GM19395 (cell line): ENCODE results near the gene TANC2.

ENCODE experiments used
- ATAC-seq: cut with Tn5 transposase; IDR thresholded peaks from one replicate; pipeline ENCODE4 v1.9.1; 2021; ENCODE audit warnings: mild to moderate bottlenecking, moderate library complexity; ENCODE audit not compliant: unreplicated experiment

Gene TANC2

DNA sequence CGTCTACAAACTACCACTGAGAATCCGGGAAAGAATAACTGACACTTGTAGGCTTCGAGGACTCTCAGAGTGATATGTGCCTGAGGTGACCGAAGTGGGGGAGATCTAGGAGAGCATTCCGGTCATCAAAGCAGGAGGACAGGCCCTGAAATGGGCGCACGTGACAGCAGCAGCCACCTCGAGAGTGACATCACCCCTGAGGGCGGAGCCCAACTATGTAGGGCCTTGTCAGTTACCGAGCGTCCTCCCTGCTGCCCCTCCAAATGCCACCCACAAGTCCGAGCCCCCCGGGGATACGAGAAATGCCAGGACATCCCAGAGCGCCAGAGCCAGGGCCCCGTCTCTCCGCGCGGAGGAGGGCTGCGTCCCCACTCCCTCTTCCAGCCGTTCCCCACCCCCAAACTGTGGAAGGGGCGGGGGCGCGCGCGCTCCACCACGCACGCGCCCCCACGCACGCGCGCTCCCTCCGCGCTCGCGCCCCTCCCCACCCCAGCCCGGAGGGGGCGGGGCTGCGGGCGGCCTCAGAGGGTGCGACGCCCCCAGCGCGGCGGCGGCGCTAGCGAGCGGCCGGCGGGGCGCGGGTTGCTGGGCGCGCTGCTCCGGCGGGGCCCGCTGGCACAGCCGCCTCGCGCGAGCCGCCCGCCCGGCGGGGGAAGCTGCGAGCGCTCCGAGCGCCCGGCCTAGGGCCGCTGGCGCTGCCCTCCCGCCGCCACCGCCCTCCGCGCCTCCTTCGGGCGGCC lies at the start of gene TANC2:
TANC2 (plus strand) TSS at position 550 of the 740 bp plus-strand sequence. CDS start 43,325 bp downstream, outside the sequence.
- peak; percentile 55 for ATAC-seq

DNA sequence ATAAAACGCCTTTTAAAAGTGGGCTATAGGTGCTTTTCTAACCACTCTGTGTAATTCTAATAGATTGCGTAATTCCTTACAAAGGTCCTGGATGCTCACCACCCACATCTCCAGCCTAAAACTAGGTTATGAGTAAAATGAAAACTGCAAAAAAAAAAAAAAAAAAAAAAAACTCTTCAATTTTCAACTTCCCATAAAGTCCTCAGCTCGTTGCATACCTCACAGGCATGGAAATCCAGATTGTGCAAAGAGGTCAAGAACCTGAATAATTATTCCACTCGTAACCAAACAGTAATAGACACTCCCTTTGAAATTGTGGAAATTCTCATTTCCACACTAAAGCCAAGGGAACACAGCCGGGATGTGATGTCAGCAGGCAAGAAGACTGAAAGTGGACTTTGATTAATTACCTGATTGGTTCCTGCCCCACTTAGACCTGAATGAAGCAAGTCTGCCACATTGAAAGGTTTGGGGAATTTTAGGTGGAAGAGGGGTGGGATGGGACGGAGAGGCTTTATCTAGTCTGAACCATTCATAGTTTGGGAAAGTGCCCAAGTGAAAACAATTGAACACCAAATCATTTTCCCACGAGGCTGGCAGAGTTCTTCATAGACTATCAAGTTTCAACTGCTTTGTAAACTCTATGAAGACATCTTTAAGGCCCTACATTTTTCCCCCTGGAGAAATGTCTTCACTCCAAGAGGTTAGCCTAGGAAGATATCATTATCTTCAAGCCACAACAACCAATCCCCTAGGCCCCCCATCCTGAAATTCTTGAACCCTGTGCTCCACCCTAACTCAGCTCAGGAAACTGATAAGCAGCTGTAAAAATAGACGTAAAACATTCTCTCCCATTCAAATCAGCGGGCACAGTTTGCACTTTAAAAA lies 49.1 kb upstream of the TANC2 start:
- no peak for ATAC-seq

DNA sequence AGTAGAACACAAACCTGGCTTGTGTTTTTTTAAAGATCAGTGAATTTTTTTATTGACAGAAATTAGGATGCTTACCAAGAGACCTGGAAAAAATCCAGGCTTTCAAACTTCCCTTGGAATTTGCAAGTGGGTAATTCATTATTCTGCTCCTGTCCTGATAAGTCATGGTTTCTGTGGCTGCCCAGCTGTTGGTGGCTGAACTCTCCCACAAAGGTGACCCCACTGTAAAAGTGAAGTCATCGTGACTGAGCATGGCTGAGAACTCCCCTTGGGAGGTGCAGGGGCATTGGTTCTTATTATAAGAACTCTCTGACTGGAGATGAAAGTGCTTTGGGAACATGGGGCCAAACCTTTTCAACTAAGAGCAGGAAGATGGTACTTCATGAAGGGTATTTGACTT lies 46.6 kb upstream of the TANC2 start:
- ATAC-seq = no peak

DNA sequence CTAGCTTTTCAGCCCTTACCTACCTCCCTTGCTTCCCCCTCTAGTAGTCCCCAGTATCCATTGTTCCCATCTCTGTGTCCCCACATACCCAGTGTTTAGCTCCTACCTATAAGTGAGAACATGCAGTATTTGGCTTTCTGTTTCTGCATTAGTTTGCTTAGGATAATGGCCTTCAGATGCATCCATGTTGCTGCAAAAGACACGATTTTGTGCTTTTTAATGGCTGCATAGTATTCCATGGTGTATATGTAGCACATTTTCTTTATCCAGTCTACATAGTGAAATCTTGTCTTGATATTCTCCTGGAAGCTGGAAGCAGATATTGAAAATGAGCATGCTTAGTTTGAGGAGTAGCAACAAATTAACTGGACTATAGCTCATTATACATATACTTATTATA lies 45.7 kb upstream of the TANC2 start:
- ATAC-seq = no peak

DNA sequence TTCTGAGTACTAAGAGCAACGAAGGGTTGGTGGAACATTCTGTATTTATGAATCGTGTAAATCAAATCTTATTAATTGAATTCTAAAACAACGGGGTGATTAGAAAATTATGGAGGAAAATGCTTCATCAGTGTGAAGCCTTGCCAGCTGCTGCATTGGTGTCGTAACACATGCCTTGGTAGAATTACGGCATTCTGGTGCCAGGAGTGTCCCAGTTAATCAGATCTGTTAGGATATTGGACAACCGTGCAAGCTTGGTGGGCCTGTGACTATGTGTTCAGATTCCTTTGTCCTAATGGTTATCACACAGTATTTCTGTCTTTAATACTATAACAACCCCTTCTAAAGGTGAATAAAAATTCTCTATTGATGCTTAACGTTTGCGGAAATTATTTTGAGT lies 44.2 kb upstream of the TANC2 start:
- ATAC-seq = no peak

DNA sequence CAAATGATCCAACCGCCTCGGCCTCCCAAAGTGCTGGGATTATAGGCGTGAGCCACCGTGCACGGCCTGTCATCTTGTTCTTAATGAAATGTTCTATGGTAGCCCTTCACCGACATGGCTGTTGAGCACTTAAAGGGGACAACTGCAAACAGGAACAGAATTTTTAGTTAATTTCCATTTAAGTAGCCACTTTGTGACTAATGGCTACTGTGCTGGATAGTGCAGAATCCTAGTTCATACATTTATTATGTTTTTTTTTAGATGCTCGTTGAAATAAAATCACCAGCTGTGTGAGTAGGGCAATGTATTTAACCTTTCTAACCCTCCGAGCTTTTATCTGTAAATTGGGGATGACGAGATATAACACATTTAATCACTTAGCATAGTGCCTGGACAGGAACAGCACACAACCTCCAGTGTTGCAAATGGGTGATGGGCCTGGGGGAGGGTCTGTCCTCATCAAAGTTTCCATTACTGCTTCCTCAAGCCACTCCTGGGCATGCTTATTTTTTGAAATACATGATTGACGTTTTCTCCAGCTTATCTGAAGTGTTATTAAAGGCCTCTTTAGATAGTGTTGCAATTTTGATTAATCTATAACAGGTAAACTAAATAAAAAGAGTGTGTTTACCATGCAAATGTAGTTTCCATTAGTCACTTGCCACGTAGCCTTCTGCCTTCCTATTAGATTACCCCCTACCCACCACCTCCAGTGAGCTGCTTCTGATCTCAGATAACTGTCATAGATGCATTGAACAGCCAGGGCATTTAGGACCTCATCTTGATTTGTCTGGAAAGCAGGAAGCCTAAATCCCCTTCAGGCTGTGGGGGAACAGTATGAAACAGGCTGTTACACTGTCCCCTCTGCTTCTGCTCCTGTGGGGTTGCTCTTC lies 42.5 kb upstream of the TANC2 start:
- ATAC-seq = no peak

DNA sequence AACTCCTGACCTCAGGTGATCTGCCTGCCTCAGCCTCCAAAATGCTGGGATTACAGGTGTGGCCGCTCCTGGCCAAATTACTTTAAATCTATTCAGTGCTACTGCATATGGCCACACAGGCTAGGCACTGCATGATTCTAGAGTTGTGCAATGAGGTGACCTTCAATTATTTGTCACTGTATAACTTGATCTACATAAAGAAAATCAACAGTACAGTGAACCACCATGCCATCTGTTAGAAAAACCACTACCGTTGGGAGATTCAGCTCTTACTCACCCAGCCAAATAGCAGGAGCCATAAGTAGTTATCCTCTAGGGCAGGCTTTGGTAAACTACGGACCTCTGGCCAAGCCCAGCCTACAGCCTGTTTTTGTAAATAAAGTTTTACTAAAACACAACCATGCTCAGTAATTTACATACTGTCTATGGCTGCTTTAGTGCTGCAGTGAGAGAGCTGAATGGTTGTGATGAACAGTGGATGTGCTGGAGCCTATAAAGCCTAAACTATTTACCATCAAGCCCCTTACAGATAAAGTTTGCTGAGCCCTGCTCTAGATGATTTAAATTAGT lies 40.7 kb upstream of the TANC2 start:
- no peak for ATAC-seq

DNA sequence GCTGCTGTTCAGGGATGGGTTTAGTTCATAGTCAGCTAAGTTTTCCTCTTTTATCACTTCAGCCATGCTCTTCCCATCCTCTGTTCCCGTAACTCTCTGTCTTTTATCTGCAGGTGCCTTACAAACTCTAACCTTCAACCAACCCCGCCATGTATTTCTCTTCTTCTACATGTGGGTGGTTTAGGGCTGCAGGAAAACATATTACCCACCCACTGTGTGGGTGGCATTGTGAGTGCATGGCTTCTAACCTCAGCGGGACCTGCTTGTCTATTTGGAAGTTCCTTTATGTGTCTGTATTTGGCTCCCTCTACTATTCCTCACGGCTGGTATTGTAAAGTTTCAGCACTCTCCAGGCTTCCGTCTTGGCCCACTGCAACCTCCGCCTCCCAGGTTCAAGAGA lies 39.0 kb upstream of the TANC2 start:
- ATAC-seq = no peak

DNA sequence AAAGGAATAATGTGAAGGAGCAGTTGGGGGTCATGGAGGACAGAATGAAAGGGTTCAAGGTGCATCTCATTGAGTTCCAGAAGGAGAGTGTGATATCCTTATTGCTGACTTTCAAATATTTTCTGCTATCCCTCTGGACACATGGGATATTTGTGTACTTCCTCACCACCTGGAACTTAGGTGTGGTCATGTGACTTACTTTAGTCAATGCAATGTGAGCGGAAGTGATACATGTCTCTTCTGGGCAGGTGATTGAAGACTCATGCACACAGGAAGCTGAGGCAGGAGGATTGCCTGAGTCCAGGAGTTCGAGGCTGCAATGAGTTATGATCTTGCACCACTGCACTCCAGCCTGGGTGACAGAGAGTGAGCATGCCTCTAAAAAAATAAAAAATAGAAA lies 36.7 kb upstream of the TANC2 start:
- no peak for ATAC-seq

DNA sequence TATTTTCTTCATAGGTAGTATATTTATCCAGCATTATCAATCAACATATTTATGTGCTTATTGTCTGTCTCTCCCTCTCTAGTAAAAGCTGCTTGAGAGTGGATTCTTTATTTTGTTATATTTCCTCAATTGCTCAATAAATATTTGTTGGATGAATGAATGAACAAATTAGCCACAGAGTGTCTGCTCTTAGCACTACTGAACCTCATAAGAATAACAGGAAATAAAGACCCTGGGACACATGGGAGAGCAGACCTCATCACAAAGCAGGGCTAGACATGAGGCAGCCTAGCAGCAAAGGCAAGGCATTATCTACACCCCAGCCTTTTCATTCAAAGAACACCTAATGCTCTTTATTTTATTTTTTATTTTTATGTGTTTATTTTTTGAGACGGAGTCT lies 34.9 kb upstream of the TANC2 start:
- no peak for ATAC-seq

DNA sequence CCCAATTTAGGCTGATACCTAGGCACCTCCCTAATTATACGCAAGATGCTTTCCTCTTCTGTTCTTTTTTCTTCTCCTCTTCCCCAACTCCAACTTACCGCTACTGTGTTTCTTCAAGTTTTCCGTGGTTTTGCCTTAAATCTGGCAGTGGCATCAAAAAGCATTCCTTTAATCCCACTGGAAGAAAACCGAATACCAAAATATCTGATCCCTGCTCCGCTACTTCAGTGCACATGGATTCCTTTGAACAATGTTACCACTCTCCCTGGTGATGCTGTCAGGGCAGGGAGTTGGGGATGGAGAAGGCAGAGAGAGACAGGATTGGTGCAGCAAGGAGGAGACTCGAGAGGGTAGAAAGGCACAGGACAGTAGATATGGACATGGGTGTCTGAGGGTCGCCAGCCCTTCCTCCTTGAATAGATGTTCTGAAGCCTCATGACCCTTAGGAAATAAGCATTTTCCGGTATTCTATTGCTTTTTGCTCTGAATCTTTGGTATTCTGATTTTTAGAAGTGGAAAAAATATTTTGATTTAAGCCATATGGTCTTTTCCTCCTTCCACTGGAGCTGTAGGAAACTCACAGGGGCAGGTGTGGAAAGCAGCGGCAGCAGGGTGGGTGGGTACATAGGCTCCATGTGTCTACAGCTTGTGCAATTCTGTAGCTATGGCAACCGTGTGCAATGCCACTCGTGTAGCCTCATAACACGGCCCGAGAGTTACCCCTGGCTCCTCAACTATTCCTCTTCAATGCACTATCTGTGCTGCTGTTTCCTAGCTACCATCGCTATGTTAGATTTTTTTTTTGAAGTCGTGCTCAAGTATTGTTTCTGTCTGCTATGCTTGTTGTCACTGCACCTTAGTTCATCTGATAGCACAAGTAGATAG lies 32.3 kb upstream of the TANC2 start:
- ATAC-seq = no peak

DNA sequence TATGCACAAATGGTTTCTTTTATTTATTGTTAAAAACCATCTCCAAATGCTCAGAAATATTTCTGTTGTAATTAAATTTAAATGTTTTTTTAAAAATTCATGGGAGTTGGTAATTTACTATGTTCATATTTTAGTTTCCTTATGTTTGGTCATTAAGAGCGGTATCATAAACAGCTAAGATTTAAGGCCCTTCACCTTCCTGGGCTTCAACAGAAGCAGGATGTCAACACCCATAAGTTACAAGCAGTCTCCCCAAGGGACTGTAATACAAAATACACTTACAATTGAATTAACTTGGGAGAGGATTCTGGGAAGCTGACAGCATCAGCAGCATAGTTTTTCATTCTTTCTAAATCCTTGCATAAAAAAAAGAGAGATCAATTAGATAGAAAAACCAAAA lies 30.9 kb upstream of the TANC2 start:
- no peak for ATAC-seq

DNA sequence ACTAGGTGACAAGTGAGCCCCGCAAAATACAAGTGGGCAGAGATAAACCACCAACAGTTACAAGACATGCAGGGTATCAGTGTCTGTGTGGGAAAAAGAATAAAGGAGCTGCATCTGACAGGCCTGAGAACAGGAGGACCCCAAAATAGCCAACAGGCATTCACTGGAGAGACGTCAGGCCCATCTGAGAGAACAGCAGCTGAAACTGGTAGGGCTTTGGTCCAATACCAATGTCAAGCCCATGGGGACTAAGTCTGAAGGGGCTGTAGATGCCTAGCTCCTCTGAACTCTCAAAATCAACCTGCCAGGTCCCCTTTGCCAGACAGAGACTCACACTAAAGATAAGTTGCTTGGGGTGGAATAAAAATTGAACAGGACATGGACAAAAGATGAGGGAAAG lies 30.5 kb upstream of the TANC2 start:
- ATAC-seq = no peak

DNA sequence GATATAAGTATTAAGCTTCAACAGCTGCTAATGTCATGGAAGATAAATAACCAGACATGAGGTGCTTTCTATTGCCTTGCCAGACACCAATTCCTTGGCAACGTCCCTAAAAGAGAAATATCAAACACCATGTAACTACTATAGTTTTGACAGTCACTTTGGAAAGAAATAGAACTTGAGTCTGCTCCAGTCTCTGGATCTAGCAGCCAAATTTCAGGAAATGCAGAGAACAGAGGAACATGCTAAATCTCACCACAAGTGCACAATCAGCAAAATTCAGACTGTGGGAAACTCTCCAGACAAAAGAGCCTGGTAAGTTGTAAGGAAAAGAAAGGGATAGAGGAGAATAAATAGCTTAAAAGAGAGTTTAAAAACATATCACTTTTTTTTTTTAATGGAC lies 28.4 kb upstream of the TANC2 start:
- no peak for ATAC-seq

DNA sequence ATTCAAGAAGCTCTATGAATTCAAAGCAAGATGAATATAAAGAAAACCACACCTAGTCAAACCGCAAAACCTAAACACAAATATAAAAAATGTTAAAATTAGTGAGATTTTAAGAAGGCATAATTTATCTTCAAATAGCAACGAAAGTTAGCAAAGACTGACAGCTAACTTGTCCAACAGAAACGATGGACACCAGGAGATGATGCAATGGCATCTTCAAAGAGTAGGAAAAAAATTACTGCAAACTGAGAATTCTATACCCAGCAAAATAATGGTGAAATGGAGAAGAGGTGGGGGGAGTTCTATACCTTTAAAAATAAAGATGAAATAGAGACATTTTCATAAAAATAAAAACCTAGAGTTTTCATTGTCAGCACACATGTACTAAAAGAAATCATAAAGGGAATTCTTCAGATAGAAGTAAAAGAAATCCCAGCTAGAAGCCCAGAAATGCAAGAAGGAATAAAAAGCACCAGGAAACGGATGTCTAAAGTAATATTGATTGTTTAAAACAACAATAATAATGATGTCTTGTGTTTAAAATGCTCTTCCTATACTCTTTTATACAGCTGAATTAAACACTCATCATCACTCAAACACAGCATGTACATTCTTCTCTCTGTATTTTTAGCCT lies 24.6 kb upstream of the TANC2 start:
- no peak for ATAC-seq

DNA sequence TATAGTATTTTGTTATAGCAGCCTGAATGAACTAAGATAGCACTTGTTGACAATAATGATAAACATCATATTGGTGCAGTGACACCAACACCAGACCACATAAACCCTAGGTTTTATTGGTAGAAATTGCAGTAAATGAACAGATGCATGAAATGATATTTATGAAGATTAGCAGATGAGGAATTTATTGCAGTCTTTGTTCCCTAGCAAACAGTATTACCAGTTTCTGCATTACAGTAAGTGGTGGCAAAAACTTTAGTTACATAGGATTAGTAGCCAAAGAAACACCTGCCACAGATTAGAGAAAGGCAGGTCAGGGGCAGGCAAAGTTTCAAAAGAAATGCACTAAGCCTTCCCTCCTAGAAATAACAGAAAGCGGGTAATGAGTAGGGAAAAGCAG lies 17.7 kb upstream of the TANC2 start:
- ATAC-seq = no peak

DNA sequence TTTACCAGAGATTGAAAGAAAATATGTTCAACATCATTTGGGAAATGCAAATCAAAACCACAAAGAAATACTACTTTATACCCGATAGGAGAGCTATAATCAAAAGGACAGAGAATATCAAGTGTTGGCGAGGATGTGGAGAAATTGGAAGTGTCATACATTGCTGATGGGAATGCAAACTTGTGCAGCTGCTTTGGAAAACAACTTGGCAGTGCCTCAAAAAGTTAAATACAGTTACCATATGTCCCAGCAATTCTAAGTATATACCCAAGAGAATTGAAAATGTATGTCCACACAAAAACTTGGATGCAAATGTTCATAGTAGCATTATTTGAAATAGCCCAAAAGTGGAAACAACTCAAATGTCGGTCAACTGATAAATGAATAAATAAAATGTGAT lies 17.0 kb upstream of the TANC2 start:
- no peak for ATAC-seq

DNA sequence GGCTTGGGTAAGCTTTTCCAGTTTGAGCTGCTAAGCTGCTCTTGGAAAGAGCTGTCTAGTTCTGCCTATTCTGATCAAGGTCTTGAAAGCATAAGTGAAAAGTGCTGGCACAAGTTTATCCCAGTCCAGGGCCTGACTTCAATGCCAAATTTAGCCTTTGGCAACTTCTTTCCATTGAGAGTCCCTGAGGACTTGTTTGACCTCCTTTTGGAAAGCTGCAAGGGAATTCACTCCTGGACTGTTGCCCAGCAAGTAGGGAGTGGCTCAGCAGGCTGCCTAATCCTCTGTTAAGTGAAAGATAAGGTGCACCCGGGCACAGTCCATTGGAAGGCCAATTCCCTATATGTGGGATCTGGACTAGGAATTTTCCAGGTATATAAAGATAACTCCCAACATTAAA lies 16.0 kb upstream of the TANC2 start:
- ATAC-seq = no peak

DNA sequence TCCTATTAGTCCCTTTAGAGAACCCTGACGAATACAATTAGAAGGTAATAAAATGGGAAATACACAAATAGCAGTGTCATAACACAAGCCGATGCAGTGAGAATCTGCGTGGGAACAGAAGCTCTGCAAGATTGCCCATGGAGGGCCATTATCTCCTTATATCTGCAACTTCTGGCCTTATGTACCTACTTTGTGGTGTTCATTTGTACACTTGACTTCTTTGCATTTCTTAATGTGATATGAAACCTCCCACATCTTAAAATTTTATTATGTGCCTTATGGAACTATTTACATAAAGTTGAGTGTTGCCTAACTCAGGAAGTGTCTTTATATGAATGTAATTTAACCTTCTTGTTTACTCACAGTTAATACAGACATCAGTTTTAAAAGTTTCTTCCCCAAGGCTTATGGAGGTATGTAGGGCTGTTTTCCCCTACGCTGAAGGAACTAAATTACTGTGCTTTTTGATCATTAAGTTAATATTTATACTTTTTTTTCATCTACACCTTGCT lies 10.1 kb upstream of the TANC2 start:
- no peak for ATAC-seq
